Activated T-helper 2 cell treated with anti-CD3 and anti-CD28 coated beads, Interferon-gamma antibody, Interleukin-2, Interleukin-4, amounts not matched to agents 10 μg/mL and 5 μg/mL and 100 μg/mL, durations not matched to agents 14 hours and 24 hours and 36 hours (primary cell): Measurements from ENCODE around the gene ZMYND11. TPM values are rescaled to one million over a fixed set of nuclear protein-coding genes. Genes with fewer than 3 reads are reported as not detected.

Experiments used
- total RNA-seq: library from RNA; stranded (reverse); gene quantifications from 2 replicates; pipeline ENCODE4 v1.2.3, GENCODE V29; 2022

ZMYND11 gene
- total RNA-seq, 1 donor from 2014 or later = 28.3 TPM

Other genes with a start within 250 kb of the ZMYND11 start
- gene TUBB8, start 86.2 kb upstream of the ZMYND11 start, total RNA-seq = not detected in 2 replicates